HepG2 (cell line): ENCODE data around the gene RAB3D. TPM values are rescaled to one million over a fixed set of nuclear protein-coding genes. Genes with fewer than 3 reads are reported as not detected.

ENCODE experiments used
- BHLHE40 ChIP-seq: IDR thresholded peaks from 2 replicates; pipeline ENCODE4 v1.6.1; 2011; ENCODE audit warnings: low read length, improper control_type of control experiment
- CCAR2 ChIP-seq: fragments of 200-400 bp; formaldehyde crosslinking; optimal IDR thresholded peaks from 2 replicates; pipeline ENCODE3; 2018; ENCODE audit warnings: low read depth, mild to moderate bottlenecking, low read length, moderate library complexity
- EEA1 ChIP-seq: sonication (generic); formaldehyde crosslinking; IDR thresholded peaks from 2 replicates; pipeline ENCODE4 v1.5.1; 2020; ENCODE audit warnings: mild to moderate bottlenecking, missing genetic modification reagents, borderline replicate concordance
- HIVEP1 ChIP-seq: sonication (generic); formaldehyde crosslinking; IDR thresholded peaks from 2 replicates; pipeline ENCODE4 v1.4.0; 2020; ENCODE audit warnings: mild to moderate bottlenecking, missing genetic modification reagents
- IRF2 ChIP-seq: IDR thresholded peaks from 2 replicates; pipeline ENCODE4 v1.6.1; 2018; ENCODE audit warnings: missing genetic modification reagents, missing compliant biosample characterization
- NR3C1 ChIP-seq: sonication (generic); formaldehyde crosslinking; IDR thresholded peaks from 2 replicates; pipeline ENCODE4 v1.4.0; 2020; ENCODE audit warnings: missing genetic modification reagents
- PRDM15 ChIP-seq: sonication (generic); formaldehyde crosslinking; IDR thresholded peaks from 2 replicates; pipeline ENCODE4 v1.4.0; 2020; ENCODE audit warnings: missing genetic modification reagents
- SIN3A ChIP-seq: IDR thresholded peaks from 2 replicates; pipeline ENCODE4 v1.6.1; 2011; ENCODE audit warnings: low read depth, mild to moderate bottlenecking, control low read depth, low read length, borderline replicate concordance
- SNAPC4 ChIP-seq: sonication (generic); formaldehyde crosslinking; IDR thresholded peaks from 2 replicates; pipeline ENCODE4 v1.4.0; 2020; ENCODE audit warnings: mild to moderate bottlenecking, missing genetic modification reagents
- SRSF9 ChIP-seq: fragments of 200-400 bp; formaldehyde crosslinking; IDR thresholded peaks from 2 replicates; pipeline ENCODE4 v1.6.1; 2018; ENCODE audit warnings: borderline replicate concordance, mild to moderate bottlenecking, low read depth, low read length; ENCODE audit not compliant: insufficient read depth, poor library complexity, severe bottlenecking
- ZNF281 ChIP-seq: sonication (generic); formaldehyde crosslinking; IDR thresholded peaks from 2 replicates; pipeline ENCODE4 v1.4.0; 2020; ENCODE audit warnings: missing genetic modification reagents, borderline replicate concordance
- ZNF501 ChIP-seq: sonication (generic); formaldehyde crosslinking; IDR thresholded peaks from 2 replicates; pipeline ENCODE4 v1.5.1; 2020; ENCODE audit warnings: mild to moderate bottlenecking, moderate library complexity, missing genetic modification reagents
- ZNF768 ChIP-seq: sonication (generic); formaldehyde crosslinking; IDR thresholded peaks from 2 replicates; pipeline ENCODE4 v1.4.0; 2020; ENCODE audit warnings: missing genetic modification reagents
- polyA plus RNA-seq, 8 experiments: library from polyadenylated mRNA; depleted of rRNA in 3 of 8; stranded (reverse) in 7 of 8; unstranded in 1 of 8; fragments of >200 nt; fragmentation: Illumina TruSeq in 4 of 8; extraction: Trizol in 4 of 8; gene quantifications; 2 replicates each; pipeline versions ENCODE4 v1.2.1 to v1.2.3, GENCODE V29; 2011 to 2016; ENCODE audit warnings: low read depth in 4 of 8, missing spikeins in 1 of 8, mixed read lengths in 1 of 8; ENCODE audit not compliant: insufficient read depth in 1 of 8
- total RNA-seq, 5 experiments: library from RNA; depleted of rRNA; stranded (reverse); fragments of >200 nt; fragmentation: Illumina TruSeq; extraction: Trizol; gene quantifications; 2 replicates each; pipeline ENCODE4 v1.2.3, GENCODE V29; 2016; ENCODE audit warnings: low read depth in 1 of 5

Gene RAB3D
- total and polyA plus RNA-seq, 2 of the 13 experiments (the other 11 are each of a cell fraction or from before 2014, with no cell fraction given): 2.0 to 16.1 TPM

- no peak for TF ChIP-seq SNAPC4 (CRISPR knock-in tag)
- TF ChIP-seq BHLHE40: no peak
- 0 out of 2 replicates have a peak, but pooled peaks have one; percentile 38 for TF ChIP-seq ZNF768 (CRISPR knock-in tag)
- peak; percentile 29; the same call in 1 of the 2 replicates for TF ChIP-seq HIVEP1
- TF ChIP-seq ZNF501: 0 out of 2 replicates have a peak, but pooled peaks have one; percentile 32
- no peak for TF ChIP-seq EEA1 (CRISPR knock-in tag)
- TF ChIP-seq SIN3A: no peak
- no peak for TF ChIP-seq IRF2
- TF ChIP-seq CCAR2: no peak
- TF ChIP-seq PRDM15 (CRISPR knock-in tag): no peak
- TF ChIP-seq SRSF9: no peak
- no peak for TF ChIP-seq NR3C1 (CRISPR knock-in tag)
- TF ChIP-seq ZNF281 (CRISPR knock-in tag): peak; percentile 72
Measured at GRCh38 chr19:11324079-11324661, 15.3 kb downstream of the RAB3D start (continued).
